GM12801 (cell line): Measurements from ENCODE around the gene NRG2.

Experiments
- TF ChIP-seq, protein P1 (sequence below): IDR thresholded peaks from one replicate; pipeline ENCODE4 v1.5.1; 2011; ENCODE audit warnings: control low read depth; ENCODE audit not compliant: insufficient read length; ENCODE audit errors: extremely low read depth

NRG2 gene

DNA sequence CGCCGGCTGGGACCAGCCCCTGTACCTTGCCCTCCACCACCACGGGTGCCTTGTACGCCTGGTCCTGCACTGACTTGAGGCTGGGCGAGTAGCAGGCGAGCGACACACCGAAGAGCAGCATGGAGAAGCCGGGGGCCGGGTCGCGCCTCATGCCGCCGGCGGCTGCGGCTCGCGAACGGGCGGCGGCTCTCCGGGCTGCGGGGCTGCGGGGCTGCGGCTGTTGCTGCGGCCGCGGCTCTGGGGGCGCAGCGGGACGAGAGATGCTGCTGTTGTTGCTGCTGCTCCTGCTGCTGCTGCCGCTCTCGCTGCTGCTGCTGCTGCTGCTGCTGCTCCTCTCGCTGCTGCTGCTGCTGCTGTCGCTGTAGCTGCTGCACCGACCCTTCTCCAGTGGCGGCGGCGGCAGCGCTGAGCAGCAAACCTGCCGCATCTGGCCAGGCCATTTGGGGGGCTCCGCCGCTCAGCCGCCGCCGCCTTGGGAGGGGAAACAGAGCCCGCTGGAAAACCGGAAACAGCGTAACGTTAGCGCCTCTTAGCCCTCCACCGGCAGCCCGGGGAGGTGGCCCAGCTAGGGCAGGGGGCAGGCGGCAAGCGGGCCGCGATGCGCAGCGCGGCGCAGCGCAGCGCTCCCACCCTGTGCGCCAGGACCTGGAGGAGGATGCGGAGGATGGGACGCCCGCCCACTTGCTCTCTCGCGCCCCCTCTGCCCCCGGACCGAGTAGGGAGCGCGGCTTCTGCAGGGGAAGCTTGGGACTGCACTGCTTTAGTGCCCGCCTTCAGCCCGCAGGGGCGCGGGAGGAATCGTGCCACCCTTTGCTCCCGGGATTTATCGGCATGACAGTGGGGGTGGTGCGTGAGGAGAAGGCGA lies at the start of gene NRG2:
Gene NRG2, minus strand, starts transcription at position 657 of the 865 bp plus-strand sequence.
- TF ChIP-seq, protein P1, sequence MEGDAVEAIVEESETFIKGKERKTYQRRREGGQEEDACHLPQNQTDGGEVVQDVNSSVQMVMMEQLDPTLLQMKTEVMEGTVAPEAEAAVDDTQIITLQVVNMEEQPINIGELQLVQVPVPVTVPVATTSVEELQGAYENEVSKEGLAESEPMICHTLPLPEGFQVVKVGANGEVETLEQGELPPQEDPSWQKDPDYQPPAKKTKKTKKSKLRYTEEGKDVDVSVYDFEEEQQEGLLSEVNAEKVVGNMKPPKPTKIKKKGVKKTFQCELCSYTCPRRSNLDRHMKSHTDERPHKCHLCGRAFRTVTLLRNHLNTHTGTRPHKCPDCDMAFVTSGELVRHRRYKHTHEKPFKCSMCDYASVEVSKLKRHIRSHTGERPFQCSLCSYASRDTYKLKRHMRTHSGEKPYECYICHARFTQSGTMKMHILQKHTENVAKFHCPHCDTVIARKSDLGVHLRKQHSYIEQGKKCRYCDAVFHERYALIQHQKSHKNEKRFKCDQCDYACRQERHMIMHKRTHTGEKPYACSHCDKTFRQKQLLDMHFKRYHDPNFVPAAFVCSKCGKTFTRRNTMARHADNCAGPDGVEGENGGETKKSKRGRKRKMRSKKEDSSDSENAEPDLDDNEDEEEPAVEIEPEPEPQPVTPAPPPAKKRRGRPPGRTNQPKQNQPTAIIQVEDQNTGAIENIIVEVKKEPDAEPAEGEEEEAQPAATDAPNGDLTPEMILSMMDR: no peak

DNA sequence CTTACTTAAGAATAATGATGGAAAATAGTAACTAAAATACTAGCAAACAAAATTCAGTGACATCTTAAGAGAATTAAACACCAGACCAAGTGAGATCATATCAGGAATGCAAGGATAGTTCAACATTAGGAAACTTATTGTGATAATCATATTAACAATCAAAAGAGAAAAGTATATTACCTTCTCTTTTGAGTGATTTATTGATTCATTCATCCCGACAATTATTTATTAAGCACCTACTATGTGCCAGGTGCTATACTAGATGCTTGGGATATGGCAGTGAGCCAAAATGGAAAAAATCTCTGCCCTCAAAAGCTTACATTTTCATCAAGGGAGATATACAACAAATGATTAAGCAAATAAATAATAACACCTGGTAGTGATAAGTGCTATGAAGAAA lies 47.2 kb upstream of the NRG2 start:
- TF ChIP-seq, protein P1: no peak

DNA sequence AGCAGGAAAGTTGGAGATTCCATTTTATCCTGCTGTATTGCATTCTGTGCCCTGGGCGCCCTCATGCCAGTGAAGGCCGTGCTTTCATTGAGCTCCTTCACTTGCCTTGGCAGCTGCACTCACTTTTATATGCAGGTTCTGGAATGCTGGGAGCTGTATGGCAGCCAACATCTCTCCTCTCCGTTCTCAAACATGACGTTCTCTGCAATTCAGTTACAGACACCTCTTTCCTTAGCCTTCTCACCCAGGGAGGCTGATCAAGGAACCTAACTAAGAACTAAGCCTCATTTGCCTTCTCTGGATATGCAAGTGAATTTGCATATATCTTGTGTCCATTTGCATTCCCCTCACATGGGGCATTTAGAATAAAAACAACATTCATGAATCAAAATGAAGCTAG lies 41.4 kb upstream of the NRG2 start:
- TF ChIP-seq, protein P1: no peak

DNA sequence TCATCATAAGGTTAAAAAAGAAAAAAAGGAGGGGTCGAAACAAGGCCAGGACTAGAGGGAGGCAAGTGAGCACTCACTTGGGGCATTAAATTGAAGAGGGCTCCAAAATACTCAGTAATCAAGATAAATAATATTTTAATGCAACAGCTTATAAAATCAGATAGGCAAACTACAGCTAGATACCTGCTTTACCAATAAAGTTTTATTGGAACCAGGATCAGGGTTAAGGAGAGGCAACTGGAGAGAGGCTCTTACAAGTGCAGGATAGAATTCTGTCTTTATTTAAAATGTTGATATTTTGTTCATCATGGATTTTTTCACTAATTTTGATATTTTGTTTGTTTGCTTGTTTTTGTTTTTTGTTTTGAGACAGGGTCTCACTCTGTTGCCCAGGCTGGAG lies 40.6 kb upstream of the NRG2 start:
- TF ChIP-seq, protein P1: no peak

DNA sequence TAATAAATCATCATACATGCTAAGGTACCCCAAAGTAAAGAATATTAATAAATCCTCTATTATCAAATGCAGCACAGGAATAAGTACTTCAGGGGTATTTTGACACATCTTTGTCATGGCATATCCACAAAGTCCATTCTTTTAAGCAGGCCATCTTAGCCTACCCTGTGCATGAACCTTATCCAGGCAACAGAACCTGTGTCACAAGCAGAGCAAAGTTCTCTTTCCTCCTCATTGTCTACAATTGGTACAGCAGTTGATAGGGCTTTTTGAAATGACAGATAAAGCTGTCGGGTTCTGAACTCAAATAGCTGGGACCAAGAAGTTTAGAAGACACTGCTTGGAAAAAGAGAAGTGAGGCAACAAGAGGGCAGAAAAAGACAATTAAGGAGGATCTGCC lies 40.0 kb upstream of the NRG2 start:
- TF ChIP-seq, protein P1: no peak

DNA sequence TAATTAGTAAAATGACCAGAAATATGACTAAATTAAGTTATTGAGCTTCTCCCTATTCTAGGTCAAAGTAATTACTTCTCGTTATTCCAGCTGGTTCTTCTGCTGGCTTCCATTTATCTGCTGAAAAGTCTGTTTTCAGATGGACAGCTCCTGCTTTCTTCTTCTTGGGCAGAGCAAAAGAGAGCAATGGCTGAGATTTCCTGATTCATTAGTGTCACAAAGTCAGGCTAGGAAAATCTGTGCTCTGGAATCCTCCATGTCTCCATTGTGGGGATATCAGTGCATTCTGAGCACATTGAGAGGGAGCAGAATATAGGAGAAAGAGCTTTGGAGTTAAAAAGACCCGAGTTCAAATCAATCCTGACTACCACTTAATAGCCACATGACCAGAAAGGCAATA lies 33.7 kb upstream of the NRG2 start:
- TF ChIP-seq, protein P1: no peak

DNA sequence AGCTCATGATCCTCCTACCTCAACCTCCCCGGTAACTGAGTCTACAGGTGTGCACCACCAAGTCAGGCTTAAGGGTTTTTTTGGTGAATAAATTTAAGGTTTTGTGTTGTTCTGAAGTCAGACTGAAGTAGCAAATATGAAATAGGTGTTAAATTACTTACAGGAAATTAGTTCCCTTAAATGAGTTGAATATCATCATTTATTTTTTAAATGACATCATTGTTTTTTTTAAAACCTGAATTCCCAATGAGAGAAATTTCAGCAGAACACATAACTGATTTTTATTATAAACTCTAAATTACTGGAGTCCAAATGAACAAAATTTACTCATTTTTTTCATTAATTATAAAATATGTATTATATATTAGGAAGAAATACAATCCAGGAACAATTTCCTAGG lies 33.0 kb upstream of the NRG2 start:
- TF ChIP-seq, protein P1: no peak
